NCI-H1436 treated with DMSO at 0.1 percent for 48 hours (cell line): ENCODE results near the gene LATS2.
"Not testable (repeated sequence)": the region's sequence is repeated elsewhere in the genome, so short reads cannot be mapped to it uniquely, and the experiment has no call there.

ENCODE experiments used
- DNase-seq: peaks from one replicate; lab custom pipeline; 2025; lab: John Stamatoyannopoulos, UW

Gene LATS2

GRCh38 chr13:21075379-21076249, 14.2 kb upstream of the LATS2 start:
- DNase-seq: no peak

- no peak for DNase-seq
Observed at GRCh38 chr13:21075011-21075378, 13.6 kb upstream of the LATS2 start.

GRCh38 chr13:21074546-21074945, 13.2 kb upstream of the LATS2 start:
- DNase-seq: no peak

GRCh38 chr13:21071924-21072323, 10.5 kb upstream of the LATS2 start:
- no peak for DNase-seq

GRCh38 chr13:21071015-21071414, 9.6 kb upstream of the LATS2 start:
- DNase-seq: no peak

- DNase-seq: no peak
Observed at GRCh38 chr13:21069561-21070004, 8.2 kb upstream of the LATS2 start.

GRCh38 chr13:21067848-21068247, 6.5 kb upstream of the LATS2 start:
- DNase-seq: no peak

- DNase-seq: no peak
Observed at GRCh38 chr13:21066946-21067345, 5.6 kb upstream of the LATS2 start.

- no peak for DNase-seq
Observed at GRCh38 chr13:21065686-21066085, 4.3 kb upstream of the LATS2 start.

- DNase-seq: no peak
Observed at GRCh38 chr13:21063031-21063430, 1.6 kb upstream of the LATS2 start.

GRCh38 chr13:21060338-21061028, 903 bp downstream of the LATS2 start:
- no peak for DNase-seq

GRCh38 chr13:21059641-21060337, 1.6 kb downstream of the LATS2 start:
- DNase-seq: no peak

- DNase-seq: no peak
Observed at GRCh38 chr13:21058361-21058760, 3.0 kb downstream of the LATS2 start.

- no peak for DNase-seq
Observed at GRCh38 chr13:21055511-21056045, 5.8 kb downstream of the LATS2 start.

- DNase-seq: no peak
Observed at GRCh38 chr13:21055016-21055415, 6.4 kb downstream of the LATS2 start.

GRCh38 chr13:21054313-21054712, 7.1 kb downstream of the LATS2 start:
- no peak for DNase-seq

GRCh38 chr13:21053231-21053630, 8.2 kb downstream of the LATS2 start:
- no peak for DNase-seq

GRCh38 chr13:21051675-21052074, 9.7 kb downstream of the LATS2 start:
- no peak for DNase-seq

- no peak for DNase-seq
Observed at GRCh38 chr13:21050288-21051197, 10.8 kb downstream of the LATS2 start.

- not testable (repeated sequence) for DNase-seq
Observed at GRCh38 chr13:21049731-21050130, 11.7 kb downstream of the LATS2 start.

- no peak for DNase-seq
Observed at GRCh38 chr13:21048901-21049698, 12.3 kb downstream of the LATS2 start.
